HG03175 (cell line): ENCODE measurements around the gene GLTPD2.
"Not testable (repeated sequence)": the region's sequence is repeated elsewhere in the genome, so short reads cannot be mapped to it uniquely, and the experiment has no call there.

Source experiments
- ATAC-seq: cut with Tn5 transposase; IDR thresholded peaks from one replicate; pipeline ENCODE4 v1.9.1; 2021; ENCODE audit warnings: mild to moderate bottlenecking, moderate library complexity; ENCODE audit not compliant: unreplicated experiment

GLTPD2 gene

DNA sequence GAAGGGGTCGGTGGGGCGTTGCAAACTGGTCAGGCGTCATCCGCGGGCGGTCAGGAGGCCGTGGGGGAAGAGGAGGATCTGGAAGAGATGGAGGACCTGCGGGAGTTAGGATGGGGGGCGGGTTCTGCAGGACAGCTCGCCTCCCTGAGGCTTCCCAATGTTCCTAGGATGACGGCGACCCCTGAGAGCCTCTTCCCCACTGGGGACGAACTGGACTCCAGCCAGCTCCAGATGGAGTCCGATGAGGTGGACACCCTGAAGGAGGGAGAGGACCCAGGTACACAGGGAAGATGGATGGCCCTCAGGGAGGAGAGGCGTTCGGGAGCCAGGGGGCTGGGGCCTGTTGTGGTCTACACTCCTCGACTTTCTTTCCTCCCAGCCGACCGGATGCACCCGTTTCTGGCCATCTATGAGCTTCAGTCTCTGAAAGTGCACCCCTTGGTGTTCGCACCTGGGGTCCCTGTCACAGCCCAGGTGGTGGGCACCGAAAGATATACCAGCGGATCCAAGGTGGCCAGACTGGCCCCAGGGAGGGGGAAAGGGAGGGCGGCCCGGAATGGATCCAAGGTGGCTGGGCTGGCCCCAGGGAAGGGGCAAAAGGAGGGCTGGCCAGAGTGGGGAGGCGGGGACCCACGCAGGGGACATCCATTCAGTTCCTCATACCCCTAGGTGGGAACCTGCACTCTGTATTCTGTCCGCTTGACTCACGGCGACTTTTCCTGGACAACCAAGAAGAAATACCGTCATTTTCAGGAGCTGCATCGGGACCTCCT, 19.0 kb downstream of the GLTPD2 start:
- no peak for ATAC-seq

DNA sequence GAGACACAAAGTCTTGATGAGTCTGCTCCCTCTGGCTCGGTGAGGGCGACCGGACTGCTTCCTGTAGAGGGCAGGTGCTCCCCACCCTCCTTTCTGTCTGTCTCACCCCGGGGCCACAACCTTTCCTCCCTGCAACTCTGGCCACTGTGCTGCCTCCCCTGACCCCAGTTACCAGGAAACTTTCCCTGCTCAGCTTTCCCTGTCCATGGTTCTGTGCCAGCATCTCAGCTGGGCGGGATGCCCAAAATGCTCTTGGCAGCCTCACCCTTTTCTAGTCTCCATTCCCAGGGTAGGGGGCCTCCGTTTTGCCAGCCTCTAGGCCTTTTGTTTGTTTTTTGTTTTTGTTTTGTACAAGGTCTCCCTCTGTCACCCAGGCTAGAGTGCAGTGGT, 19.6 kb downstream of the GLTPD2 start:
- no peak for ATAC-seq

GRCh38 chr17:4810696-4811290, 22.0 kb downstream of the GLTPD2 start:
- no peak for ATAC-seq

DNA sequence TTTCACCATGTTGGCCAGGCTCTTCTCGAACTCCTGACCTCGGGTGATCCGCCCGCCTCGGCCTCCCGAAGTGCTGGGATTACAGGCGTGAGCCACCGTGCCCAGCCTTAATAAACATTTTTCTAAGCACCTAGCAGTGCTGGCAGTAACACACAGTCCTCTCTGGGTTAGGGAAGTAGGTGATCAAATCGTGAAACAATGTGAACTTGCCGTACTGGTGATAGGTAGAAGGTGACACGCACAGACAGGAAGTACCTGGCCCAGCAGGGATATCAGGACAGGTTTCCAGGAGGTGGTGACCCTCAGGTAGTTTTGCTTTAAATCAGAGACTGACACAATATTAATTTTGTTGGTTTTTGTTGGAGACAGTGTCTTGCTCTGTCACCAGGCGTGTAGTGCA, 22.7 kb downstream of the GLTPD2 start:
- no peak for ATAC-seq

DNA sequence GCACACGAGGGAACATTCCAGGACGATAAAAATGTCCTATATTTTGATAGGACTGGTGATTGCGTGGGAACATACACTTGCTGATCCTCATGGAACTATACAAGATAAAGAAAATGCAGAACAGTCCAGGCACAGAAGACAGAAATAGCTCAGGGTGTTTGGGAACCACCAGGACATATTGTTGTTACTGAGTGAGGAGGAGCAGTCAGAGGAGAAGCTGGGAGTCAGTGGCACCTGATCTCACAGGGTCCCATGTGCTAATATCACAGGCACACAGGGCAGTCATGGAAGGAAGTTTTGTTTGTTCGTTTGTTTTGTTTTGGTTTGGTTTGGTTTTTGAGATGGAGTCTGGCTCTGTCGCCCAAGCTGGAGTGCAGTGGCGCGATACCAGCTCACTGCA, 23.9 kb downstream of the GLTPD2 start:
- no peak for ATAC-seq

DNA sequence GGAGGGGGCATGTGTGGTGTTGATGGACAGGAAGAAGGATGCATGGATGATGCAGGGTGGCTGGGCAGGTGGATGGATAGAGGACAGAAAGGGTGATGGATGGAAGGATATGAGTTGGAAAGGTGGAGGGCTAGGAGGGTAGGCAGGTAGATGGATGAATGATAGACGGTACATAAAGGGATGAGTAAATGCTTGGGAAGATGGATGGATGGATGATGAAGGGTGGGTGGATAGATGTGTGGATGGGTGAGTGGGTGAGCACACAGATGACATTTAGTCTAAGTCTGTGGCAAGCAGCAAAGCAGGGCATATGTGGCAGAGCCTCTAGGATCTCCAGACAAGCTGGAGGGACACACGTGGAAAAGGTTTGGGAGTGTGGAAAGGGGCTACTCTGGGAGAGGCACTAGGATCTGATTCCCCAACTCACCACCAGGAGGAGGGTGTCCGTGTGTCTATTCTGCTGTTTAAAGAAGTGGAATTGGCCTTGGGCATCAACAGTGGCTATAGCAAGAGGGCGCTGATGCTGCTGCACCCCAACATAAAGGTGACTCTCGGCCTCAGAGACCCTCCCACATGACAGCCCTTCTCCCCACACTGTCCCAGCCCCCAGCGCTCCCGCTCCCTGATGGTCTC, 26.4 kb downstream of the GLTPD2 start:
- no peak for ATAC-seq

GRCh38 chr17:4816826-4817225, 28.1 kb downstream of the GLTPD2 start:
- ATAC-seq = no peak

DNA sequence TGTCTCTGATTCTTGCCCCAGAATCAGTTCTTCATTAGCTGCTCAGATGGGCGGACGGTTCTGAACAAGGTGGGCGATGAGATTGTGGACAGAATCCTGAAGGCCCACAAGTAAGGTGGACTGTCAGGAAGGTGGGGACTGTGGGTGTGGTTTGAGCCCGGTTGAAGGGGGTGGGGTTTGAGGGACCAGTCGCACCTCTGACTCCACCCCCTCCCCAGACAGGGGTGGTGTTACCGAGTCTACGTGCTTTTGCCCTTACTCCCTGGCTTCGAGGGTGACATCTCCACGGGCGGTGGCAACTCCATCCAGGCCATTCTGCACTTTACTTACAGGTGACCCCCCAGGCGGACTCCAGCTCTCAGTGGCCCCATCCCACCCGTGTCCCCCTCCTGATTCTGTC, 29.5 kb downstream of the GLTPD2 start:
- ATAC-seq = no peak

- ATAC-seq = no peak
These were observed 34.1 kb downstream of the GLTPD2 start for GRCh38 chr17:4822835-4823234.

- no peak for ATAC-seq
These were observed 34.8 kb downstream of the GLTPD2 start for GRCh38 chr17:4823373-4824089.

- no peak for ATAC-seq
These were observed 38.6 kb downstream of the GLTPD2 start for GRCh38 chr17:4827399-4827798.

DNA sequence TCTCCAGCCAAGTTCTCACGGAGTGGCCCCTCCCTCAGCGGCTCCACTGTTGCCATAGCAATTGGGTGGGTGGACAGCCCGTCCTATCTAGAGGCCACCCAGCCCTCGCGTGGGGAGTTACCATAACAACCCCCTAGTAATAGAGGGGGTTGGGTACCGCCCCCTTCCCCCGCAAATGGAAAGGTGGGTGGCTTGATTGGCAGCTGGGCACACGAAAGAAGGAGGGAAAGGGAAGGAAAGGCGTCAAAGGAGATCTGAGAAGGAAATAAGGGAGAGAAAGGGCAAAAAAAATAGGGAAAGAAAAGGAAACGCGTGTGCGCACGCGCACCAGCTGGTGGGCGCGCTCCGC, 44.0 kb downstream of the GLTPD2 start:
- ATAC-seq = not testable (repeated sequence)

- peak; percentile 79 for ATAC-seq
These were observed 44.6 kb downstream of the GLTPD2 start, which contains the start of gene MINK1 for GRCh38 chr17:4833178-4833940. TSS of gene MINK1 (plus strand) at chr17:4833340. CDS start at chr17:4833584, 244 bp downstream.

- no peak for ATAC-seq
These were observed 45.3 kb downstream of the GLTPD2 start for GRCh38 chr17:4833941-4834680.

- ATAC-seq = no peak
These were observed 45.9 kb downstream of the GLTPD2 start for GRCh38 chr17:4834681-4835020.

GRCh38 chr17:4836221-4836620, 47.5 kb downstream of the GLTPD2 start:
- no peak for ATAC-seq

- ATAC-seq = no peak
These were observed 48.9 kb downstream of the GLTPD2 start for GRCh38 chr17:4837471-4838308.

- no peak for ATAC-seq
These were observed 49.6 kb downstream of the GLTPD2 start for GRCh38 chr17:4838309-4838785.

DNA sequence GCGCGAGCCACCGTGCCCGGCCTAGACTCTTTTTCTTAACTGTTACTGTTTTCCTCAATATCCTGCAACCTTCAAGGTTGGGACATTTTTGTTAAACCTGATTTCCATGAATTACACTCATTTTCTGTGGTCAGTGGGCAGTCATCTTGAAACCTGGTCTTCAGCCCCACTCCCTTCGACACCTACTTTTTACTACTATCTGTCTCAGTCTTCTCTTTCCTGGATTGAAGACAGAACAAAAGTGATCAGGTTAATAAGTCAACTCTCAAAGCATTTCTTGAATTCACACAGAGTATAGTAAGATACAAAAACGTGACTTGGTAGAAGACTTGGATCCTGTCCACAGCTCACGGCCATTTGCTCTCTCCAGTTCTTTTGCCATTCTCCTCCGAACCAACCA, 50.5 kb downstream of the GLTPD2 start:
- ATAC-seq = no peak
